ENCODE results near the gene GINM1.

The GINM1 gene

GRCh38 chr6:149593408-149593807 is 27.2 kb downstream of the GINM1 start:
- no peak for DNase-seq (ENCODE audit: low read depth)

- no peak for DNase-seq (ENCODE audit: low read depth)
Measured at GRCh38 chr6:149600508-149600907, 34.3 kb downstream of the GINM1 start.

GRCh38 chr6:149608381-149608982 is 42.3 kb downstream of the GINM1 start:
- DNase-seq (ENCODE audit: low read depth) = no peak

GRCh38 chr6:149614337-149614736 is 48.2 kb downstream of the GINM1 start:
- no peak for DNase-seq (ENCODE audit: low read depth)

GRCh38 chr6:149615805-149616204 is 49.6 kb downstream of the GINM1 start:
- DNase-seq (ENCODE audit: low read depth) = no peak

- DNase-seq (ENCODE audit: low read depth) = no peak
Measured at GRCh38 chr6:149627672-149628071, 61.5 kb downstream of the GINM1 start.

GRCh38 chr6:149628875-149629510 is 62.8 kb downstream of the GINM1 start:
- no peak for DNase-seq (ENCODE audit: low read depth)

GRCh38 chr6:149634315-149634714 is 68.1 kb downstream of the GINM1 start:
- no peak for DNase-seq (ENCODE audit: low read depth)

GRCh38 chr6:149636124-149636523 is 69.9 kb downstream of the GINM1 start:
- DNase-seq (ENCODE audit: low read depth) = peak; percentile 10
